Retinal pigment epithelial cell (primary cell): ENCODE measurements around the gene ZNF180.

ENCODE experiments used
- DNase-seq: peaks from one replicate; pipeline ENCODE4 v3.0.0-alpha.2; 2010; ENCODE audit warnings: low read depth
- H3K4me3 ChIP-seq: 2 replicates; pipeline ENCODE4 v1.5.1; 2011; ENCODE audit warnings: mild to moderate bottlenecking, low read length, control low read depth, moderate library complexity
- TF ChIP-seq, protein P1 (sequence below): conservative IDR thresholded peaks from 2 replicates; pipeline ENCODE4 v1.5.1; 2011; ENCODE audit warnings: low read depth, low read length, control low read depth, inconsistent platforms

ZNF180 gene

DNA sequence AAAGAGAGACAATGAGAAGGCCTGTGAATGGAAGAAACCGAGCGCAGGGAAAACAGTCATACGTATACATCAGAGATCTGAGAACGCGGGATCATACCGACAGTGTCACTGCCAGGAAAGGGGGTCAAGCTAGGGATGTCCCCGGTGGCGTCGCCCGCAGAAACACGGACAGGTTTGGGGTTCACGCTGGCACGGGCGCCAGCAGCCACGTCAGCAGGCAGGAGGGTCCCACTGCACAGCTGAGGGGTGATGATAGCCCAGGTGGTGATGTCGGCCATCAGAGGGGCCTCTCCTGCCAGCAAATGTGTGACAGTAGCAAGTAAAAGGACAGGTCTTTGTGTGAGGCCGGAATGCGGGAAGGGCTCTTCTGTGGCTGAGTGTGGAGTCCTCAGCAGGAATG, 48.6 kb downstream of the ZNF180 start:
- no peak for DNase-seq
- H3K4me3 ChIP-seq: no peak overlapping the region
- TF ChIP-seq, protein P1, sequence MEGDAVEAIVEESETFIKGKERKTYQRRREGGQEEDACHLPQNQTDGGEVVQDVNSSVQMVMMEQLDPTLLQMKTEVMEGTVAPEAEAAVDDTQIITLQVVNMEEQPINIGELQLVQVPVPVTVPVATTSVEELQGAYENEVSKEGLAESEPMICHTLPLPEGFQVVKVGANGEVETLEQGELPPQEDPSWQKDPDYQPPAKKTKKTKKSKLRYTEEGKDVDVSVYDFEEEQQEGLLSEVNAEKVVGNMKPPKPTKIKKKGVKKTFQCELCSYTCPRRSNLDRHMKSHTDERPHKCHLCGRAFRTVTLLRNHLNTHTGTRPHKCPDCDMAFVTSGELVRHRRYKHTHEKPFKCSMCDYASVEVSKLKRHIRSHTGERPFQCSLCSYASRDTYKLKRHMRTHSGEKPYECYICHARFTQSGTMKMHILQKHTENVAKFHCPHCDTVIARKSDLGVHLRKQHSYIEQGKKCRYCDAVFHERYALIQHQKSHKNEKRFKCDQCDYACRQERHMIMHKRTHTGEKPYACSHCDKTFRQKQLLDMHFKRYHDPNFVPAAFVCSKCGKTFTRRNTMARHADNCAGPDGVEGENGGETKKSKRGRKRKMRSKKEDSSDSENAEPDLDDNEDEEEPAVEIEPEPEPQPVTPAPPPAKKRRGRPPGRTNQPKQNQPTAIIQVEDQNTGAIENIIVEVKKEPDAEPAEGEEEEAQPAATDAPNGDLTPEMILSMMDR: no peak

DNA sequence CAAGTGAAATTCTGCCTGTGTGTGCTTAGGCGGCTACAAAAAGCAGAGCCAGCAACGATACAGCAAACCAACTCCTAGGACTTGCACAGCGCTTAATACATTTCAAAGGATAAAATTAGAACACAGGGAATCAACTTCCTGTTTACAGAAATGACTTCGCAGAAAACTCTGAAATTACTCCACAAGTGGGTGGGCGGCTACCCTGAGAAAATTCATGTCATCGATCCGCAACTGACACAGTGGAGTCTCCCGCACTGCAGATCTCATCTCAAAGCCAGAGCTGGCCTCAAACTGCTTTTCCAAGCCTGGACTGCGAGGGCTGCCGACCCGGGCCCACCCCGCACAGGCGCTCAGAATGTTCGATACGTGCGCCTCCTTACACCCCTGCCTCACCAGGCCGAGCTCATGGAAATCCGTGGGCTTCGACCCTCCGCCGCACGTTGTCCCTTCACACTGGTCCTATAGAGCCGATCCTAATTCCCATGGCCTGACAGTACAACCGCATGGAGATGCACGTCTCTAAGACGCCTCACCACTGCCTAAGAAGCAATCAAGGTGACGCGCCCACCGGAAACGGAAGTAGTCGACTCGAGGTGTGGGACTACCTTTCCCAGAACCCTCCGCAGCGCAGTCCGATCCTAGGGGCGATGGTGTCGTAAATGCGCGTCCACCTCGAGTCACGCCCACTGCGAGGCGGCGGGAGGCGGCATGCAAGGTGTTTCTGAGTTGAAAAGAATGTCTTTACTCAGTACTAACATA, 52.2 kb downstream of the ZNF180 start, which contains the start of gene ZNF229:
ZNF229 (minus strand) TSS at position 557 of the 759 bp plus-strand sequence. CDS start 5,625 bp downstream, outside the sequence.
- peak; percentile 91 for DNase-seq
- TF ChIP-seq, protein P1: no peak

DNA sequence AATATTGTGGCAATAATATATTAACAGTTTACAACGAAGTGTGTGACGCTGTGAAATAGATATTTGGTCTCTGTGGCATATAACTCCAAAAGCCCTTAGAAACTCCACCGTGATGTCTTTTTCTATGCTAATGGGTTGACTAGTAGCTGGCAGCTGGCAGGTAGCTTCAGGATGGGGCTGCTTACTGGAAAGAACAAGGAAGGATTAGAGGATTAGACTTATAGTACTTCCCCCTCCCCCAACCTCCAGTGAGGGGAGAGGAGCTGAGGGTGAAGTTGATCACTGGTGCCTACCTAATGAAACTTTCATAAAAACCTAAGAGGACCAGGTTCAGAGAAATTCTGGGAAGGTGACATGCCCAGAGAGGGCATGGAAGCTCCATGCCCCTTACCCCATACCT, 61.9 kb downstream of the ZNF180 start:
- TF ChIP-seq, protein P1: no peak
- no peak overlapping the region for H3K4me3 ChIP-seq
- no peak for DNase-seq

More for the DNA sequence above, 52.2 kb downstream of the ZNF180 start, which contains the start of gene ZNF229:
- peak within 1 kb of the TSS; percentile 95 for H3K4me3 ChIP-seq

DNA sequence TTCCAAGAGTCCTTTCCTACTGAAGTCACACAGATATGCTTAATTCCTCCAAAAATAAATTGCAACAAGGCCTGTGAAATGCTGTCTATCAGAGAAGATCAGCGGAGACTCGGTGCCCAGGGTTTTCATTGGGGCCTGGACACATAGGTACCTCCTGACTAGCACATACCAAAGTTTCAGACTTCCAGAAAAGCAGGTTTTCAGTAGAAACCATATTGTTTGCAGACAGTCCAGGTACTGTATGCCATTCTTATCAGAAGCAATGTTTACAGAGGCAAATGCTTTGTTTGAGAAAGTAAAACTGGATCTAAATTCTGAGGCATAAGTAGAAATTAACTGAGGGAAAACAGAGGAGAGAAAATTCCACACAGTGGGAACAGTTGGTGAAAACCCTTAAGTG, 64.9 kb downstream of the ZNF180 start:
- no peak for DNase-seq
- no peak overlapping the region for H3K4me3 ChIP-seq
- TF ChIP-seq, protein P1: no peak

DNA sequence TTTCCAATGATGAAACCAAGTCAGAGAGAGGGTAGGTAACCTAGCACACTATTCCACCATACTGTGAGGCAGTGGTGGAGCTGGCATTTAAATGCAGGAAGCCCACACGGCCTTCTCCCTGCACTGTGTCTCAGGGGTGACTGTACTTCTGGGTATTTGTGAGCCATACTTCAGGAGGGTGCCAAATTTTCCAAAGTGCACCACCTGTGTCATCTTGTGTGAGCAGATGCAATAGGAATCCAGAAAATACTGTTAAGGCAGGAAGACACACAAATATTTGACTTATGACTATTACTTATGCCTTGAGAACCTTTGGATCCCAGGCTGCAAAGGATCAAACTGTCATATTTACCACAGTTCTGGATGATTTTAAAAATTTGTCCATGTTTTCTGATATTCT, 69.4 kb downstream of the ZNF180 start:
- H3K4me3 ChIP-seq: no peak overlapping the region
- TF ChIP-seq, protein P1: no peak
- DNase-seq: no peak
